Stomach (tissue), 4 donors: ENCODE data around the gene COG2.

ENCODE experiments used
- POLR2A ChIP-seq, 4 donors: fragments of 450-650 bp; IDR thresholded peaks; one replicate each; pipeline ENCODE4 v1.6.1; 2016; ENCODE audit warnings: antibody characterized with exemption in 4 of 4, control low read depth in 2 of 4, mild to moderate bottlenecking in 1 of 4, moderate library complexity in 1 of 4
- TF ChIP-seq, protein P1 (sequence below), 7 experiments: fragments of 450-650 bp in 4 of 7; fragments of 200-600 bp in 3 of 7; sonication (generic) in 3 of 7; IDR thresholded peaks; one replicate each; pipeline ENCODE4 v1.5.1; 2016 to 2019; ENCODE audit warnings: antibody characterized with exemption in 7 of 7, control low read depth in 2 of 7, mild to moderate bottlenecking in 1 of 7

DNA sequence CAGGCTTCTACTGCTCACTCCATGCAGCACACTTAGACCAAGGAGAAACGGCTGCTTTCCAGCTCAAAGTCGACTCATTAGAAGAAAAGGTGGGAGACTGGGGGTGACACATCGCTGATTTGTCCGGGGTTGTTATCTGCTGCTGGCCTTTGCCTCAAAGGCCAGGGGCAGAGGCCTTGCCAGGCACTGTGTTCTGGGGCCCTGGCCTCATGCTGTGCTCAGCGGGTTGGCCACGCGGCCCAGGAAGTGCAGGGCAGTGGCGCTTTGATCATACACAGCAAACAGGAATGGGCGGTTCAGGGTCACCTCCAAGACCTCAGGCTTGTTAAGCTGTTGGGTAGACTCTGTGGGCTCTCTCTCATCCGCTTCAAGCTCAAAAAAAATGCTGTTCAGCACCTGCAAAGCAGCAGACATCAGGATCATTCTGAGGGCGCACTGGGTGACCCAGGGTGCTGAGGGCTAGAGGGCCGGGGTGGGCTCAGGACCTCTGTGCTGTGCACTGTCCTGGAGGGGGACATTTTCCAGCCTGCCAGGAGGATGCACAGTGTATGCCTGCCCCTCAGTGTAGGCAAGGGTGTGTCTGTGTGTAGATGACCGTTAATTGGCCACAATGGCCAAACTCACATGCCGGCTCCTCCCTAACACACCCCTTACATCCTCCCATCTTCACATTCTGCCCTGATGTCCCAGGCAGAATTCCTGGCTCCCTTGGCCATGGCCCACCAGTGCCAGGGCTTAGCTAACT is 60.8 kb downstream of the COG2 start:
- TF ChIP-seq, protein P1, sequence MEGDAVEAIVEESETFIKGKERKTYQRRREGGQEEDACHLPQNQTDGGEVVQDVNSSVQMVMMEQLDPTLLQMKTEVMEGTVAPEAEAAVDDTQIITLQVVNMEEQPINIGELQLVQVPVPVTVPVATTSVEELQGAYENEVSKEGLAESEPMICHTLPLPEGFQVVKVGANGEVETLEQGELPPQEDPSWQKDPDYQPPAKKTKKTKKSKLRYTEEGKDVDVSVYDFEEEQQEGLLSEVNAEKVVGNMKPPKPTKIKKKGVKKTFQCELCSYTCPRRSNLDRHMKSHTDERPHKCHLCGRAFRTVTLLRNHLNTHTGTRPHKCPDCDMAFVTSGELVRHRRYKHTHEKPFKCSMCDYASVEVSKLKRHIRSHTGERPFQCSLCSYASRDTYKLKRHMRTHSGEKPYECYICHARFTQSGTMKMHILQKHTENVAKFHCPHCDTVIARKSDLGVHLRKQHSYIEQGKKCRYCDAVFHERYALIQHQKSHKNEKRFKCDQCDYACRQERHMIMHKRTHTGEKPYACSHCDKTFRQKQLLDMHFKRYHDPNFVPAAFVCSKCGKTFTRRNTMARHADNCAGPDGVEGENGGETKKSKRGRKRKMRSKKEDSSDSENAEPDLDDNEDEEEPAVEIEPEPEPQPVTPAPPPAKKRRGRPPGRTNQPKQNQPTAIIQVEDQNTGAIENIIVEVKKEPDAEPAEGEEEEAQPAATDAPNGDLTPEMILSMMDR (IDR thresholded peaks at IDR 0.05): no peak
- no peak for TF ChIP-seq POLR2A (IDR thresholded peaks at IDR 0.05)
